Measurements from ENCODE around the gene PTPRJ.
"Not testable (repeated sequence)": the region's sequence is repeated elsewhere in the genome, so short reads cannot be mapped to it uniquely, and the experiment has no call there.

Gene PTPRJ

GRCh38 chr11:48125866-48126265 is 145.5 kb downstream of the PTPRJ start:
- DNase-seq (ENCODE audit: low read depth): no peak
- H3K4me3 ChIP-seq (ENCODE audit: low read length): no peak overlapping the region
- TF ChIP-seq CTCF (IDR thresholded peaks at IDR 0.05; ENCODE audit: insufficient read depth, low read depth, low read length, missing control alignments): no peak

- no peak for TF ChIP-seq CTCF (IDR thresholded peaks at IDR 0.05; ENCODE audit: insufficient read depth, low read depth, low read length, missing control alignments)
These were observed 147.3 kb downstream of the PTPRJ start for GRCh38 chr11:48127521-48128183.

GRCh38 chr11:48129697-48130395 is 149.5 kb downstream of the PTPRJ start:
- TF ChIP-seq CTCF (IDR thresholded peaks at IDR 0.05; ENCODE audit: insufficient read depth, low read depth, low read length, missing control alignments): no peak
- no peak overlapping the region for H3K4me3 ChIP-seq (ENCODE audit: low read length)
- DNase-seq (ENCODE audit: low read depth): no peak

More at GRCh38 chr11:48127521-48128183, 147.3 kb downstream of the PTPRJ start:
- DNase-seq (ENCODE audit: low read depth): no peak
- no peak overlapping the region for H3K4me3 ChIP-seq (ENCODE audit: low read length)

- TF ChIP-seq CTCF (IDR thresholded peaks at IDR 0.05; ENCODE audit: insufficient read depth, low read depth, low read length, missing control alignments): no peak
- no peak for DNase-seq (ENCODE audit: low read depth)
- no peak overlapping the region for H3K4me3 ChIP-seq (ENCODE audit: low read length)
These were observed 154.0 kb downstream of the PTPRJ start for GRCh38 chr11:48134221-48134922.

- no peak for TF ChIP-seq CTCF (IDR thresholded peaks at IDR 0.05; ENCODE audit: insufficient read depth, low read depth, low read length, missing control alignments)
- DNase-seq (ENCODE audit: low read depth): no peak
- H3K4me3 ChIP-seq (ENCODE audit: low read length): no peak overlapping the region
These were observed 157.9 kb downstream of the PTPRJ start for GRCh38 chr11:48138222-48138621.

- H3K4me3 ChIP-seq (ENCODE audit: low read length); DNase-seq (ENCODE audit: low read depth): not testable (repeated sequence)
These were observed 159.5 kb downstream of the PTPRJ start for GRCh38 chr11:48139896-48140295.

- no peak for TF ChIP-seq CTCF (IDR thresholded peaks at IDR 0.05; ENCODE audit: insufficient read depth, low read depth, low read length, missing control alignments)
- H3K4me3 ChIP-seq (ENCODE audit: low read length): no peak overlapping the region
- peak; percentile 11 for DNase-seq (ENCODE audit: low read depth)
These were observed 161.2 kb downstream of the PTPRJ start for GRCh38 chr11:48141475-48142122.
